Glutamatergic neuron (in vitro differentiated cells): ENCODE data around the gene SEMA6A. TPM values are rescaled to one million over a fixed set of nuclear protein-coding genes. Genes with fewer than 3 reads are reported as not detected.

Source experiments
- DNase-seq: peaks from one replicate; pipeline ENCODE4 v3.0.0; 2022
- H3K27ac Mint-ChIP-seq: one replicate; pipeline ENCODE4 v1.8.0; 2020; ENCODE audit warnings: mild to moderate bottlenecking, mixed read lengths, inconsistent platforms; ENCODE audit not compliant: unreplicated experiment
- H3K27me3 Mint-ChIP-seq: one replicate; pipeline ENCODE4 v1.8.0; 2020; ENCODE audit warnings: mild to moderate bottlenecking, moderate library complexity, mixed read lengths, inconsistent platforms; ENCODE audit not compliant: unreplicated experiment
- H3K36me3 Mint-ChIP-seq: one replicate; pipeline ENCODE4 v1.8.0; 2020; ENCODE audit warnings: mild to moderate bottlenecking, mixed read lengths, inconsistent platforms; ENCODE audit not compliant: unreplicated experiment
- H3K4me1 Mint-ChIP-seq: one replicate; pipeline ENCODE4 v1.8.0; 2020; ENCODE audit warnings: mild to moderate bottlenecking, low read depth, mixed read lengths, inconsistent platforms; ENCODE audit not compliant: unreplicated experiment
- H3K4me3 Mint-ChIP-seq: one replicate; pipeline ENCODE4 v1.8.0; 2020; ENCODE audit warnings: mild to moderate bottlenecking, mixed read lengths, inconsistent platforms; ENCODE audit not compliant: unreplicated experiment
- H3K9me3 Mint-ChIP-seq: one replicate; pipeline ENCODE4 v1.8.0; 2020; ENCODE audit warnings: mild to moderate bottlenecking, moderate library complexity, mixed read lengths, inconsistent platforms; ENCODE audit not compliant: unreplicated experiment
- CTCF ChIP-seq: fragments of 200-600 bp; sonication (generic); IDR thresholded peaks from one replicate; pipeline ENCODE4 v1.5.0; 2021; ENCODE audit not compliant: partially characterized antibody, unreplicated experiment
- total RNA-seq: library from RNA; stranded (reverse); fragmentation: NEBNext Ultra II Directional; extraction: Animal tissue kit (Norgen Biotek cat#: 25700); gene quantifications from one replicate; pipeline ENCODE4 v1.2.1, GENCODE V29; 2021; ENCODE audit not compliant: unreplicated experiment

The SEMA6A gene
- total RNA-seq, 1 donor from 2014 or later, result 424 TPM

DNA sequence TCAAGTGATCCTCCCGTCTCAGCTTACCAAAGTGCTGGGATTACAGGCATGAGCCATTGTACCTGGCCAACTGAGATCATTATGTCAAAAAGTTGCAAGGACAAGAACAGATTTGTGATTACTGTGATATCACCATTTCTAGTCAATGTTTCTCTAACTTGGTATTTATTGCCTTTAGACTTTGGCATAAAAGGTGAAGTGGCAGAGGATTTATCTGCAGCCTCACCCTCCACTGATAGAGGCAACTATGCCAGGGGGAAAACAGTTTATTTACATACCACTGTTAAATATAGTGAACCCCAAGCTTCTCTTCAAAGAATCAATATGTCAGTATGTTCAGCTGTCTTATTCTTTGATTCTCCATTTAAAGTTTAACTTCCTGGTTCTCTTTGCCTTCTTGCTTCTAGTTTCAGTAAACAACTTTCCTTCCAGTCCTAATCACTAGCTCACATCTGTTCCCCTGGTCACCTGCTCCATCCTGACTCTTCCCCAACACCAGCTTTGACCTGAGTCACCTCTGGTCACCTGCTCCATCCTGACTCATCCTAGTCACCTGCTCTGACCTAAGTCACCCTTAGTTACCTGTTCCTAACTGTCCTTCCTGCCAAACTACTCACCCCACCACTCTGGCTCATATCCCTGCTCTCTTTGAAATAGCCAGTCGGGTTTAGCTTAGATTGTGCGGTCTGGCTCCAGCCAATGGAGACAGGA, 29.9 kb downstream of the SEMA6A start:
- no peak for TF ChIP-seq CTCF

DNA sequence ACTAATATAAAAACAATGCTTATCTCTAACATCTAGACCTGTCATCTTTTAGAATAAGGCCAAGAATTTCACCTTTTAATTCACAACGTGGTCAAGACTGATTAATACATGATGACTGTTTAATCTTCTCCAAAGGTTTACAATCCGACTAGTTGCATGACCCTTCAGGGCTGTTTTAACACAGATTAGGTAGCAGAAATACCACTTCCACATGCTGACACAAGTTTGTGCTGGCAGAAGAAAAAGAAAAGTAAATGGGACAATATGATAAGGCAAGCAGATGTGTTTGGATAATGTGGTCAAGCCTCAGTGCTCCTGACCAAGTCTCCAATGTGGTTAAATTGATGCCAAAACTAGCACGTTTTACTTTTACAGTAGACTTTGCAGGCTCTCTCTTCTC, 31.1 kb downstream of the SEMA6A start:
- no peak overlapping the region for H3K4me3 Mint-ChIP-seq
- DNase-seq, result no peak
- peaks cover 24% of the 10 kb centered on the region for H3K9me3 Mint-ChIP-seq
- peaks cover 15% of the 10 kb centered on the region for H3K36me3 Mint-ChIP-seq
- no peak for TF ChIP-seq CTCF
- peaks cover 49% of the 10 kb centered on the region for H3K4me1 Mint-ChIP-seq
- no peak overlapping the region for H3K27ac Mint-ChIP-seq
- H3K27me3 Mint-ChIP-seq, result peaks cover 14% of the 10 kb centered on the region

More for the DNA sequence above, 29.9 kb downstream of the SEMA6A start:
- Mint-ChIP-seq H3K27ac (peak overlapping the region; percentile 75), H3K4me3 (peak overlapping the region; percentile 32), H3K36me3 (peaks cover 15% of the 10 kb centered on the region), H3K9me3 (peaks cover 22% of the 10 kb centered on the region), H3K27me3 (peaks cover 14% of the 10 kb centered on the region), H3K4me1 (peaks cover 46% of the 10 kb centered on the region)
- DNase-seq, result no peak

GRCh38 chr5:116542619-116543018, 32.0 kb downstream of the SEMA6A start:
- H3K4me1 Mint-ChIP-seq, result peaks cover 44% of the 10 kb centered on the region

GRCh38 chr5:116539222-116539621, 35.4 kb downstream of the SEMA6A start:
- Mint-ChIP-seq H3K36me3 (no peaks in the 10 kb centered on the region), H3K4me3 (no peak overlapping the region), H3K27ac (no peak overlapping the region), H3K4me1 (peaks cover 57% of the 10 kb centered on the region), H3K9me3 (peaks cover 5% of the 10 kb centered on the region), H3K27me3 (peaks cover 2% of the 10 kb centered on the region)
- no peak for TF ChIP-seq CTCF
- no peak for DNase-seq

More at GRCh38 chr5:116542619-116543018, 32.0 kb downstream of the SEMA6A start:
- Mint-ChIP-seq H3K9me3 (peaks cover 18% of the 10 kb centered on the region), H3K36me3 (peaks cover 10% of the 10 kb centered on the region), H3K27ac (no peak overlapping the region), H3K4me3 (no peak overlapping the region), H3K27me3 (peaks cover 11% of the 10 kb centered on the region)
- no peak for DNase-seq
- no peak for TF ChIP-seq CTCF

- peaks cover 2% of the 10 kb centered on the region for H3K27me3 Mint-ChIP-seq
- H3K27ac Mint-ChIP-seq, result peak overlapping the region; percentile 80
- TF ChIP-seq CTCF, result no peak
- DNase-seq, result no peak
- H3K9me3 Mint-ChIP-seq, result peaks cover 13% of the 10 kb centered on the region
- no peaks in the 10 kb centered on the region for H3K36me3 Mint-ChIP-seq
- H3K4me3 Mint-ChIP-seq, result peak overlapping the region; percentile 75
- H3K4me1 Mint-ChIP-seq, result peaks cover 54% of the 10 kb centered on the region
Observed at GRCh38 chr5:116536316-116537083, 38.1 kb downstream of the SEMA6A start.
